ENCODE measurements around the gene AMZ1.

- no peak for TF ChIP-seq POLR2A (IDR thresholded peaks at IDR 0.05)
- no peak for TF ChIP-seq CTCF (IDR thresholded peaks at IDR 0.05)
- TF ChIP-seq EP300 (IDR thresholded peaks at IDR 0.05), result no peak
- TF ChIP-seq POLR2AphosphoS5 (IDR thresholded peaks at IDR 0.05), result no peak
Observed at GRCh38 chr7:2754912-2755311, 66.9 kb downstream of the AMZ1 start.
